Ovary (tissue), 3 donors: ENCODE data around the gene CD99L2.

ENCODE experiments used
- CTCF ChIP-seq, 3 donors: fragments of 450-650 bp in 2 of 3; fragments of 200-600 bp in 1 of 3; IDR thresholded peaks; one replicate each; pipeline versions ENCODE4 v1.5.1 to v1.8.0; 2016 to 2022; ENCODE audit warnings: antibody characterized with exemption in 3 of 3, mild to moderate bottlenecking in 1 of 3
- EP300 ChIP-seq: sonication (generic); formaldehyde crosslinking; IDR thresholded peaks from one replicate; pipeline ENCODE4 v1.6.1; 2017; ENCODE audit warnings: antibody characterized with exemption
- POLR2A ChIP-seq: fragments of 450-650 bp; IDR thresholded peaks from one replicate; pipeline ENCODE4 v1.6.1; 2017; ENCODE audit warnings: antibody characterized with exemption, mild to moderate bottlenecking, moderate library complexity
- donor health status: DM: no; HTN: no; CAD: no.

DNA sequence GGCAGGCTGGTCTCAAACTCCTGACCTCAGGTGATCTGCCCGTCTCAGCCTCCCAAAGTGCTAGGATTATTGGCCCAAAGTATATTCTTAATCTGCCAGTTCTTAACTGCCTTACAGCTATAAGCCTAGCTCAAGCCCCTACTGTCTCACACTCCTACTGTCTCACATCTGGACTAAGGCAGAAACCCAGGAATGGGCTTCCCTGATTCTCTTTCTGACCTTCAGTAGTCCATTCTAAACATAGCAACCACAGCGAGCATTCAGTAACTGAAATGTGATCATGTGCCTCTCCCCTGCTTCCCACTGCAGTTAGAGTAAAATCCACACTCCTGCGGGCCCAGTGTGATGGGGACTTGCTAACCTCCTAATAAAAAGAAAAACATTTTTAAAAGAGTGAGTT is 146.3 kb downstream of the CD99L2 start:
- TF ChIP-seq CTCF (IDR thresholded peaks at IDR 0.05) (no peak), POLR2A (no peak), EP300 (no peak)
